ENCODE results near the gene HADHB.

Gene HADHB

GRCh38 chr2:26216587-26216986 is 28.2 kb upstream of the HADHB start:
- no peaks in the 10 kb centered on the region for H3K4me1 ChIP-seq (ENCODE audit: insufficient read depth, low read length, severe bottlenecking)
- no peak overlapping the region for H2AFZ ChIP-seq (ENCODE audit: low read length)
- H3K4me2 ChIP-seq (ENCODE audit: low read length): no peak overlapping the region
- no peaks in the 10 kb centered on the region for H3K79me2 ChIP-seq (ENCODE audit: insufficient read depth, low read length)
- H3K9me2 ChIP-seq (ENCODE audit: low read depth, low read length): no peaks in the 10 kb centered on the region
- H3K27ac ChIP-seq (ENCODE audit: low read depth, low read length, poor library complexity, severe bottlenecking): no peak overlapping the region
- no peaks in the 10 kb centered on the region; the same call in 1 of the 2 replicates for H3F3A ChIP-seq (ENCODE audit: insufficient read depth, low read length)
- H3K9ac ChIP-seq (ENCODE audit: low read length): no peak overlapping the region
- peaks cover 83% of the 10 kb centered on the region for H3K36me3 ChIP-seq (ENCODE audit: insufficient read depth, low read length)
- H4K20me1 ChIP-seq (ENCODE audit: insufficient read depth, low read length): no peaks in the 10 kb centered on the region
- H3K4me3 ChIP-seq (ENCODE audit: low read depth, low read length, poor library complexity, severe bottlenecking): no peak overlapping the region
- H3K9me3 ChIP-seq (ENCODE audit: low read length): no peaks in the 10 kb centered on the region
- TF ChIP-seq CTCF (IDR thresholded peaks at IDR 0.05; ENCODE audit: low read length): no peak
- no peak for TF ChIP-seq EZH2 (IDR thresholded peaks at IDR 0.05; ENCODE audit: borderline replicate concordance, low read length)
- no peaks in the 10 kb centered on the region for H3K27me3 ChIP-seq (ENCODE audit: insufficient read depth, low read length)

GRCh38 chr2:26217720-26218119 is 27.0 kb upstream of the HADHB start:
- Histone ChIP-seq H3K9me2 (ENCODE audit: low read depth, low read length) (no peaks in the 10 kb centered on the region), H3K79me2 (ENCODE audit: insufficient read depth, low read length) (no peaks in the 10 kb centered on the region), H3K4me3 (ENCODE audit: low read depth, low read length, poor library complexity, severe bottlenecking) (no peak overlapping the region), H3K36me3 (ENCODE audit: insufficient read depth, low read length) (peaks cover 81% of the 10 kb centered on the region), H3K9ac (ENCODE audit: low read length) (no peak overlapping the region), H3K4me2 (ENCODE audit: low read length) (no peak overlapping the region), H3K9me3 (ENCODE audit: low read length) (no peaks in the 10 kb centered on the region), H2AFZ (ENCODE audit: low read length) (no peak overlapping the region), H3K4me1 (ENCODE audit: insufficient read depth, low read length, severe bottlenecking) (no peaks in the 10 kb centered on the region), H3F3A (ENCODE audit: insufficient read depth, low read length) (no peaks in the 10 kb centered on the region), H3K27me3 (ENCODE audit: insufficient read depth, low read length) (no peaks in the 10 kb centered on the region), H3K27ac (ENCODE audit: low read depth, low read length, poor library complexity, severe bottlenecking) (no peak overlapping the region), H4K20me1 (ENCODE audit: insufficient read depth, low read length) (no peaks in the 10 kb centered on the region)
- no peak for TF ChIP-seq EZH2 (IDR thresholded peaks at IDR 0.05; ENCODE audit: borderline replicate concordance, low read length)
- TF ChIP-seq CTCF (IDR thresholded peaks at IDR 0.05; ENCODE audit: low read length): no peak

- Histone ChIP-seq H3K79me2 (ENCODE audit: insufficient read depth, low read length) (no peaks in the 10 kb centered on the region), H3K9me2 (ENCODE audit: low read depth, low read length) (no peaks in the 10 kb centered on the region), H3K4me2 (ENCODE audit: low read length) (no peak overlapping the region), H3K9me3 (ENCODE audit: low read length) (peaks cover 4% of the 10 kb centered on the region), H3K9ac (ENCODE audit: low read length) (no peak overlapping the region), H3K27ac (ENCODE audit: low read depth, low read length, poor library complexity, severe bottlenecking) (no peak overlapping the region), H2AFZ (ENCODE audit: low read length) (no peak overlapping the region), H3K36me3 (ENCODE audit: insufficient read depth, low read length) (peaks cover 80% of the 10 kb centered on the region), H3F3A (ENCODE audit: insufficient read depth, low read length) (no peaks in the 10 kb centered on the region), H3K4me3 (ENCODE audit: low read depth, low read length, poor library complexity, severe bottlenecking) (no peak overlapping the region), H3K27me3 (ENCODE audit: insufficient read depth, low read length) (no peaks in the 10 kb centered on the region), H3K4me1 (ENCODE audit: insufficient read depth, low read length, severe bottlenecking) (no peaks in the 10 kb centered on the region), H4K20me1 (ENCODE audit: insufficient read depth, low read length) (no peaks in the 10 kb centered on the region)
- no peak for TF ChIP-seq EZH2 (IDR thresholded peaks at IDR 0.05; ENCODE audit: borderline replicate concordance, low read length)
Observed at GRCh38 chr2:26223018-26223417, 21.7 kb upstream of the HADHB start.

- H3K36me3 ChIP-seq (ENCODE audit: insufficient read depth, low read length): peaks cover 89% of the 10 kb centered on the region
Observed at GRCh38 chr2:26224095-26224494, 20.6 kb upstream of the HADHB start.

More at GRCh38 chr2:26224095-26224494, 20.6 kb upstream of the HADHB start:
- no peaks in the 10 kb centered on the region for H3K79me2 ChIP-seq (ENCODE audit: insufficient read depth, low read length)
- TF ChIP-seq CTCF (IDR thresholded peaks at IDR 0.05; ENCODE audit: low read length) (no peak), EZH2 (IDR thresholded peaks at IDR 0.05; ENCODE audit: borderline replicate concordance, low read length) (no peak)
- no peaks in the 10 kb centered on the region for H3K27me3 ChIP-seq (ENCODE audit: insufficient read depth, low read length)
- H3K9me3 ChIP-seq (ENCODE audit: low read length): peaks cover 4% of the 10 kb centered on the region
- H4K20me1 ChIP-seq (ENCODE audit: insufficient read depth, low read length): no peaks in the 10 kb centered on the region
- H3F3A ChIP-seq (ENCODE audit: insufficient read depth, low read length): no peaks in the 10 kb centered on the region
- no peak overlapping the region for H2AFZ ChIP-seq (ENCODE audit: low read length)
- H3K4me3 ChIP-seq (ENCODE audit: low read depth, low read length, poor library complexity, severe bottlenecking): no peak overlapping the region
- no peaks in the 10 kb centered on the region for H3K4me1 ChIP-seq (ENCODE audit: insufficient read depth, low read length, severe bottlenecking)
- no peaks in the 10 kb centered on the region for H3K9me2 ChIP-seq (ENCODE audit: low read depth, low read length)
- no peak overlapping the region for H3K27ac ChIP-seq (ENCODE audit: low read depth, low read length, poor library complexity, severe bottlenecking)
- H3K9ac ChIP-seq (ENCODE audit: low read length): no peak overlapping the region
- H3K4me2 ChIP-seq (ENCODE audit: low read length): no peak overlapping the region

Data from OCI-LY1 (cell line).